ENCODE results near the gene ARRDC4. TPM values are rescaled to one million over a fixed set of nuclear protein-coding genes. Genes with fewer than 3 reads are reported as not detected.
"Not testable (repeated sequence)": the region's sequence is repeated elsewhere in the genome, so short reads cannot be mapped to it uniquely, and the experiment has no call there.

ARRDC4 gene
- total RNA-seq, 4 donors from 2014 or later, result 10.2 to 45.1 (median 25.0) TPM

- intact Hi-C loops (cut with DNase I; ENCODE audit: low total_unique reads), result no loop called here
- no peak overlapping the region for H3K27ac ChIP-seq
- no peak overlapping the region for H3K4me3 ChIP-seq
Observed at GRCh38 chr15:97979140-97979520, 18.6 kb downstream of the ARRDC4 start.

DNA sequence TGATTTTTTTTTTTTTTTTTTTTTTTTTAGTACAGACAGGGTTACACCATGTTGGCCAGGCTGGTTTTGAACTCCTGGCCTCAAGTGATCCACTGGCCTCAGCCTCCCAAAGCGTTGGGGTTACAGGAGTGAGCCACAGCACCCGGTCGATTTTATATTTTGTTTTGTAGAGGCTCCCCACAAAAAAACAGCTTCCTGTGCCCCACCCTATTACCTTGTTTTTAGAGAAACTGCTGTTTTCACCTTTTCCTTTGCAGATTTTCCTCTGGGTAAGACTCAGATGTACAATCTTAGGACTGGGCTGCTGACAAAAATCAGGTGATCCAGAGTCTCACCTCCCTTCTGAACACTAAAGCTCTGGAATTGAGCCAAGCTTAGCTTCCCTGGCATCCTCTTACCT, 20.6 kb downstream of the ARRDC4 start:
- TF ChIP-seq, protein P1, sequence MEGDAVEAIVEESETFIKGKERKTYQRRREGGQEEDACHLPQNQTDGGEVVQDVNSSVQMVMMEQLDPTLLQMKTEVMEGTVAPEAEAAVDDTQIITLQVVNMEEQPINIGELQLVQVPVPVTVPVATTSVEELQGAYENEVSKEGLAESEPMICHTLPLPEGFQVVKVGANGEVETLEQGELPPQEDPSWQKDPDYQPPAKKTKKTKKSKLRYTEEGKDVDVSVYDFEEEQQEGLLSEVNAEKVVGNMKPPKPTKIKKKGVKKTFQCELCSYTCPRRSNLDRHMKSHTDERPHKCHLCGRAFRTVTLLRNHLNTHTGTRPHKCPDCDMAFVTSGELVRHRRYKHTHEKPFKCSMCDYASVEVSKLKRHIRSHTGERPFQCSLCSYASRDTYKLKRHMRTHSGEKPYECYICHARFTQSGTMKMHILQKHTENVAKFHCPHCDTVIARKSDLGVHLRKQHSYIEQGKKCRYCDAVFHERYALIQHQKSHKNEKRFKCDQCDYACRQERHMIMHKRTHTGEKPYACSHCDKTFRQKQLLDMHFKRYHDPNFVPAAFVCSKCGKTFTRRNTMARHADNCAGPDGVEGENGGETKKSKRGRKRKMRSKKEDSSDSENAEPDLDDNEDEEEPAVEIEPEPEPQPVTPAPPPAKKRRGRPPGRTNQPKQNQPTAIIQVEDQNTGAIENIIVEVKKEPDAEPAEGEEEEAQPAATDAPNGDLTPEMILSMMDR (IDR thresholded peaks at IDR 0.05), result no peak
- no peak for TF ChIP-seq POLR2A (IDR thresholded peaks at IDR 0.05)
- H3K36me3 ChIP-seq, result no peaks in the 10 kb centered on the region
- no peaks in the 10 kb centered on the region for H3K4me1 ChIP-seq
- H3K27me3 ChIP-seq, result no peaks in the 10 kb centered on the region
- intact Hi-C loops (cut with DNase I; ENCODE audit: low total_unique reads), result no loop called here
- DNase-seq, result no peak
- no peak overlapping the region for H3K27ac ChIP-seq
- no peak overlapping the region for H3K4me3 ChIP-seq
- H3K9me3 ChIP-seq, result no peaks in the 10 kb centered on the region

More at GRCh38 chr15:97979140-97979520, 18.6 kb downstream of the ARRDC4 start:
- no peaks in the 10 kb centered on the region for H3K9me3 ChIP-seq
- DNase-seq, result no peak
- no peak for TF ChIP-seq POLR2A (IDR thresholded peaks at IDR 0.05)
- TF ChIP-seq, protein P1 (IDR thresholded peaks at IDR 0.05), result no peak
- H3K4me1 ChIP-seq, result no peaks in the 10 kb centered on the region
- H3K27me3 ChIP-seq, result no peaks in the 10 kb centered on the region
- H3K36me3 ChIP-seq, result no peaks in the 10 kb centered on the region

DNA sequence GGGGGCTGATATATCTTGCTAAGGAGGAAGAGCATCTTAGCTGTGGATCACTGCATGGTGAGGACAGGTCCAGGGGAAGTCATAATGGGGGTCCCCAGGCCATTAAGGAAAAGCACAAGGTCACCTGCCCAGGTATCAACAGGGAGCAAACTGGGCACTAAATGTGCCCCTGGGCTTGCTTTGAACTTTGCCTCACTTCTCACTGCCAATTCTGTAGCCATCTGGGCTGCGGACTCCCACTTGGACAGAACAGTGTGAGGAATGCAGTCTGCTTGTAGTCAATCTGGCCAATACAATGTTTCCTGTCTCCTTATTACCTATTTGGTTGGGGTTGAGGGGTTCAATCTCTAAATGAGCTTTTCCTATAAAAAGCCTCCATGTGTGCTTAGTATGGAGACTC, 21.3 kb downstream of the ARRDC4 start:
- intact Hi-C loops (cut with DNase I; ENCODE audit: low total_unique reads), result no loop called here
- Histone ChIP-seq H3K27me3 (no peaks in the 10 kb centered on the region), H3K27ac (no peak overlapping the region), H3K4me1 (no peaks in the 10 kb centered on the region), H3K36me3 (no peaks in the 10 kb centered on the region), H3K4me3 (no peak overlapping the region), H3K9me3 (no peaks in the 10 kb centered on the region)
- no peak for DNase-seq
- TF ChIP-seq, protein P1 (IDR thresholded peaks at IDR 0.05), result no peak
- no peak for TF ChIP-seq POLR2A (IDR thresholded peaks at IDR 0.05)

- H3K27ac ChIP-seq, result no peak overlapping the region
- DNase-seq, result no peak
- TF ChIP-seq POLR2A (IDR thresholded peaks at IDR 0.05), result no peak
- TF ChIP-seq, protein P1 (IDR thresholded peaks at IDR 0.05), result no peak
- no peaks in the 10 kb centered on the region for H3K36me3 ChIP-seq
- no peaks in the 10 kb centered on the region for H3K9me3 ChIP-seq
- intact Hi-C loops (cut with DNase I; ENCODE audit: low total_unique reads), result no loop called here
- no peaks in the 10 kb centered on the region for H3K27me3 ChIP-seq
- H3K4me1 ChIP-seq, result no peaks in the 10 kb centered on the region
- H3K4me3 ChIP-seq, result no peak overlapping the region
Observed at GRCh38 chr15:97984157-97984556, 23.7 kb downstream of the ARRDC4 start.

- DNase-seq; H3K36me3 ChIP-seq; H3K9me3 ChIP-seq; H3K4me1 ChIP-seq; H3K4me3 ChIP-seq; intact Hi-C loops (cut with DNase I; ENCODE audit: low total_unique reads); H3K27ac ChIP-seq; H3K27me3 ChIP-seq: not testable (repeated sequence)
Observed at GRCh38 chr15:97985979-97986378, 25.5 kb downstream of the ARRDC4 start.

DNA sequence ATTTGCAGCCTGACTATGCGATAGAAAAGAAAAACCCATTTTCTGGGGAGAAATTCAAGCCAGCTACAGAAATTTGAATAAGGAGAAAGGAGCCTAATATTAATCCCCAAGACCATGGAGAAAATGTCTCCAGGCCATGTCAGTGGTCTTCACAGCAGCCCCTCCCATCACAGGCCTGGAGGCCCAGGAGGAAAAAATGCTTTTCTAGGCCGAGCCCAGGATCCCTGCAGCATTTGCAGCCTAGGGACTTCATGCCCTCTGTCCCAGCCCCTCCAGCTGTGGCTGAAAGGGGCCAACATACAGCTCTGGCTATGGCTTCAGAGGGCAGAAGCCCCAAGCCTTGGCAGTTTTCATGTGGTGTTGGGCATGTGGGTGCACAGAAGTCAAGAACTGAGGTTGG, 26.3 kb downstream of the ARRDC4 start:
- Histone ChIP-seq H3K9me3 (no peaks in the 10 kb centered on the region), H3K27me3 (no peaks in the 10 kb centered on the region), H3K4me3 (no peak overlapping the region), H3K27ac (no peak overlapping the region), H3K4me1 (no peaks in the 10 kb centered on the region), H3K36me3 (no peaks in the 10 kb centered on the region)
- DNase-seq, result no peak
- TF ChIP-seq, protein P1 (IDR thresholded peaks at IDR 0.05), result no peak
- TF ChIP-seq POLR2A (IDR thresholded peaks at IDR 0.05), result no peak
- intact Hi-C loops (cut with DNase I; ENCODE audit: low total_unique reads), result no loop called here

Data from uterus (tissue), 4 donors.